ENCODE measurements around the gene SERTAD1. TPM values are rescaled to one million over a fixed set of nuclear protein-coding genes. Genes with fewer than 3 reads are reported as not detected.

The SERTAD1 gene
- total and polyA plus RNA-seq, 2 of the 8 experiments (the other 6 are each of a cell fraction or from before 2014, with no cell fraction given) = 5.4 to 6.6 TPM

DNA sequence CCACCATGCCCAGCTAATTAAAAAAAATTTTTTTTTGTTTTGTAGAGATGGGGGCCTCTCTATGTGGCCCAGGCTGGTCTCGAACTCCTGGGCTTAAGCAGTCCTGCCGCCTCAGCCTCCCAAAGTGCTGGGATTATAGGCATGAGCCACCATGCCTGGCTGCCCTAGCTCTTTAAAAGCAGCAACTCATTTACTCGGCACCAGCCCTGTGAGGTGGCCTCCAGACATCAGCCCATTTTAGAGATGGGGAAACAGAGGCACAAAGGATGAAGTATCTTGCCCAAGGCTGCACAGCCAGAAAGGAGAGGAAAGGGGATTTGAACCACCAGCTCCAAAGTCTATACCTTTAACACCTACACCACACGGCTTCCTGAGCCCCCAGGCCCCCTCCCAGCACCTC is 12.9 kb downstream of the SERTAD1 start:
- Histone ChIP-seq H3K27me3 (replicated peaks in 1 of 4; ENCODE audit: control insufficient read depth in 3 of 4, extremely low read depth in 1 of 4, insufficient read depth in 3 of 4, low read length in 3 of 4) (no peaks in the 10 kb centered on the region), H3K4me2 (ENCODE audit: insufficient read depth in 1 of 2, low read depth in 2 of 2, low read length in 2 of 2) (peak overlapping the region; percentile 29 to 50; a peak in 3 of 4 replicates), H2AFZ (ENCODE audit: low read length) (no peak overlapping the region), H4K91ac (replicated peaks; ENCODE audit: insufficient read length, low read length) (no peak overlapping the region), H3K79me1 (ENCODE audit: low read depth, low read length) (no peaks in the 10 kb centered on the region), H3K36me3 (ENCODE audit: control insufficient read depth in 2 of 4, insufficient read depth in 4 of 4, low read length in 3 of 4) (no peaks in the 10 kb centered on the region), H3K27ac (ENCODE audit: low read depth, low read length) (no peak overlapping the region), H4K20me1 (replicated peaks in 1 of 2; ENCODE audit: control insufficient read depth in 1 of 2, insufficient read depth in 2 of 2, low read length in 2 of 2) (no peaks in the 10 kb centered on the region), H2BK5ac (ENCODE audit: low read depth, low read length) (no peak overlapping the region; the same call in 1 of the 2 replicates), H3K4ac (replicated peaks; ENCODE audit: insufficient read length, low read depth, low read length) (no peak overlapping the region), H2AK5ac (ENCODE audit: low read depth, low read length) (0 out of 2 replicates have a peak overlapping the region, but pooled peaks have one; percentile 40), H4K5ac (ENCODE audit: insufficient read length, low read depth, low read length) (no peak overlapping the region), H2BK15ac (ENCODE audit: low read length) (no peak overlapping the region), H3K9ac (replicated peaks in 1 of 4; ENCODE audit: extremely low read depth in 1 of 4, low read depth in 3 of 4, low read length in 3 of 4) (0 out of 7 replicates have a peak overlapping the region, but pooled peaks of 1 of the 4 experiments have one; percentile 27), H3K23me2 (ENCODE audit: low read depth, low read length) (no peaks in the 10 kb centered on the region), H3K4me3 (ENCODE audit: extremely low read depth in 1 of 4, insufficient read depth in 2 of 4, low read depth in 3 of 4, low read length in 4 of 4) (peak overlapping the region in 2 of 4 experiments; percentile 15 to 43; a peak in 3 of 8 replicates), H3K9me3 (ENCODE audit: insufficient read depth in 2 of 2, low read depth in 1 of 2, low read length in 1 of 2) (no peaks in the 10 kb centered on the region), H4K8ac (ENCODE audit: extremely low read depth, insufficient read depth, low read length) (peak overlapping the region; percentile 81), H3K79me2 (ENCODE audit: control insufficient read depth in 1 of 2, insufficient read depth in 2 of 2, low read length in 2 of 2) (no peaks in the 10 kb centered on the region), H3K4me1 (replicated peaks in 1 of 4; ENCODE audit: control insufficient read depth in 3 of 4, insufficient read depth in 4 of 4, low read length in 3 of 4) (peaks cover 7 to 25% (median 16%) of the 10 kb centered on the region in 4 experiments), H3K56ac (replicated peaks; ENCODE audit: insufficient read length, low read depth, low read length) (no peak overlapping the region), H2BK120ac (replicated peaks; ENCODE audit: low read depth, low read length) (no peak overlapping the region), H3K18ac (ENCODE audit: extremely low read depth, low read length) (no peak overlapping the region), H3K23ac (ENCODE audit: insufficient read length) (no peak overlapping the region), H2BK12ac (ENCODE audit: low read depth, low read length) (no peak overlapping the region), H2BK20ac (ENCODE audit: low read length) (no peak overlapping the region), H3K14ac (ENCODE audit: insufficient read length) (no peak overlapping the region)
- CTCF ChIA-PET (ENCODE audit: partially characterized antibody) = interaction anchor here (0.6 to 1.9 kb wide), 12 partner anchors 8 to 489 kb away, joined by 3 to 11 read pairs (median 4); no protein-coding TSS in a partner anchor
- no peak for TF ChIP-seq SP2 (IDR thresholded peaks at IDR 0.05; ENCODE audit: low read length)
- TF ChIP-seq KDM1A (IDR thresholded peaks at IDR 0.05; ENCODE audit: borderline replicate concordance, low read length) = peak; percentile 95
- TF ChIP-seq SRF (IDR thresholded peaks at IDR 0.05; ENCODE audit: low read depth, low read length) = no peak
- TF ChIP-seq, protein P1, sequence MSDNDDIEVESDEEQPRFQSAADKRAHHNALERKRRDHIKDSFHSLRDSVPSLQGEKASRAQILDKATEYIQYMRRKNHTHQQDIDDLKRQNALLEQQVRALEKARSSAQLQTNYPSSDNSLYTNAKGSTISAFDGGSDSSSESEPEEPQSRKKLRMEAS (IDR thresholded peaks at IDR 0.05) = no peak
- TF ChIP-seq ASH2L (IDR thresholded peaks at IDR 0.05; ENCODE audit: low read length) = no peak
- TF ChIP-seq EP300 (IDR thresholded peaks at IDR 0.05; ENCODE audit: borderline replicate concordance in 1 of 2, low read depth in 2 of 2, low read length in 2 of 2) = no peak
- TF ChIP-seq RNF2 (IDR thresholded peaks at IDR 0.05; ENCODE audit: borderline replicate concordance, low read depth, low read length, missing control alignments, poor library complexity, severe bottlenecking) = no peak
- 0 out of 4 replicates have a peak, but pooled peaks of 1 of the 2 experiments have one; percentile 53 for TF ChIP-seq HDAC2 (IDR thresholded peaks at IDR 0.05; ENCODE audit: borderline replicate concordance in 1 of 2, low read depth in 2 of 2, low read length in 2 of 2)
- TF ChIP-seq TAF1 (IDR thresholded peaks at IDR 0.05; ENCODE audit: low read depth, low read length) = no peak
- TF ChIP-seq SAP30 (IDR thresholded peaks at IDR 0.05; ENCODE audit: insufficient read depth, insufficient replicate concordance, low read length) = no peak
- TF ChIP-seq NRF1 (IDR thresholded peaks at IDR 0.05; ENCODE audit: low read depth, low read length) = no peak
- POLR2A ChIA-PET (ENCODE audit: partially characterized antibody) = interaction anchor here (0.6 to 6.4 kb wide), 10 partner anchors 10 to 31 kb away, joined by 3 to 27 read pairs (median 4); partner anchors contain the start of genes SERTAD1 and SERTAD3
- 81% methylated on average over 3 of the region's 4 CpGs; no CpG with 5 or more reads in 1 of the 2 experiments for WGBS, 2 experiments (ENCODE audit: extremely low coverage in 1 of 2, insufficient coverage in 1 of 2, insufficient read length in 1 of 2, insufficient replicate concordance in 2 of 2, low coverage in 1 of 2, low lambda C conversion rate in 2 of 2, missing lambda C conversion rate in 1 of 2)
- no peak for DNase-seq (ENCODE audit: low read depth in 1 of 2, low spot score in 2 of 2)
- no peak for FAIRE-seq
